ENCODE results near the gene TNIK. TPM values are rescaled to one million over a fixed set of nuclear protein-coding genes. Genes with fewer than 3 reads are reported as not detected.

The TNIK gene
- total RNA-seq, 1 experiment from 2014 or later, result 7.0 TPM

DNA sequence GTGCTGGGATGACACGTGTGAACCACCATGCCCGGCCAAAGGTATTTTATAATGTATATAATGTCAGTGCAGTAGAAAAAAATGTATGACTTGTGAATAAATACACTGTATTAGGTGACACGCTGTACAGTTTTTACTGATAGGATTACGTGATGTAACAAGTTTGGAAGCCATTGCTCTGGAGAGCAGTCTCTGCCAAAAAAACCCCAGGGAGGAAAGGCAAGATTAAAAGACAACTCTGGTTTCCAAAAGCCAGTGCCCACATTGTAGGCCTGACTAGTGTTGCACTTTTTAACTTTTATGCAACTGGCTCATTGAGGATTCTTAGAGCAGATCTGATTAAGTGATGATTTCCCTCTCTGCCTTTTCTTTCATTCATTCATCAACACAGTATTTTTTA lies 371.7 kb downstream of the TNIK start:
- Histone ChIP-seq H3K4me3 (ENCODE audit: low read length) (no peak overlapping the region), H3K36me3 (ENCODE audit: low read depth, low read length) (no peaks in the 10 kb centered on the region), H3K79me2 (ENCODE audit: low read length) (no peaks in the 10 kb centered on the region), H3K27ac (ENCODE audit: low read length) (no peak overlapping the region), H3K27me3 (ENCODE audit: low read length) (no peaks in the 10 kb centered on the region), H3K9me2 (replicated peaks; ENCODE audit: low read length) (no peaks in the 10 kb centered on the region), H3K4me2 (ENCODE audit: low read length) (no peak overlapping the region), H3K9ac (ENCODE audit: low read length) (no peak overlapping the region), H3K9me3 (ENCODE audit: low read length) (no peaks in the 10 kb centered on the region), H4K20me1 (ENCODE audit: low read length) (no peaks in the 10 kb centered on the region), H3K4me1 (ENCODE audit: insufficient read depth, low read length) (peaks cover 19% of the 10 kb centered on the region), H2AFZ (ENCODE audit: low read length) (no peak overlapping the region), H3F3A (ENCODE audit: low read length, unreplicated experiment) (no peaks in the 10 kb centered on the region)
- DNase-seq (no peak), ATAC-seq (no peak)
- intact Hi-C loops (cut with micrococcal nuclease), result no loop called here
- CTCF ChIA-PET, result no interaction called here
- no TSS peak for BruUV-seq (replicated peaks)
- POLR2A ChIA-PET (ENCODE audit: unreplicated experiment), result no interaction called here
- TF ChIP-seq EZH2 (IDR thresholded peaks at IDR 0.05; ENCODE audit: low read length, unreplicated experiment) (no peak), EZH2phosphoT487 (IDR thresholded peaks at IDR 0.05; ENCODE audit: borderline replicate concordance, low read length) (no peak)
- TF ChIP-seq, protein P1, sequence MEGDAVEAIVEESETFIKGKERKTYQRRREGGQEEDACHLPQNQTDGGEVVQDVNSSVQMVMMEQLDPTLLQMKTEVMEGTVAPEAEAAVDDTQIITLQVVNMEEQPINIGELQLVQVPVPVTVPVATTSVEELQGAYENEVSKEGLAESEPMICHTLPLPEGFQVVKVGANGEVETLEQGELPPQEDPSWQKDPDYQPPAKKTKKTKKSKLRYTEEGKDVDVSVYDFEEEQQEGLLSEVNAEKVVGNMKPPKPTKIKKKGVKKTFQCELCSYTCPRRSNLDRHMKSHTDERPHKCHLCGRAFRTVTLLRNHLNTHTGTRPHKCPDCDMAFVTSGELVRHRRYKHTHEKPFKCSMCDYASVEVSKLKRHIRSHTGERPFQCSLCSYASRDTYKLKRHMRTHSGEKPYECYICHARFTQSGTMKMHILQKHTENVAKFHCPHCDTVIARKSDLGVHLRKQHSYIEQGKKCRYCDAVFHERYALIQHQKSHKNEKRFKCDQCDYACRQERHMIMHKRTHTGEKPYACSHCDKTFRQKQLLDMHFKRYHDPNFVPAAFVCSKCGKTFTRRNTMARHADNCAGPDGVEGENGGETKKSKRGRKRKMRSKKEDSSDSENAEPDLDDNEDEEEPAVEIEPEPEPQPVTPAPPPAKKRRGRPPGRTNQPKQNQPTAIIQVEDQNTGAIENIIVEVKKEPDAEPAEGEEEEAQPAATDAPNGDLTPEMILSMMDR (conservative IDR thresholded peaks at IDR 0.05; ENCODE audit: low read depth, low read length), result no peak

DNA sequence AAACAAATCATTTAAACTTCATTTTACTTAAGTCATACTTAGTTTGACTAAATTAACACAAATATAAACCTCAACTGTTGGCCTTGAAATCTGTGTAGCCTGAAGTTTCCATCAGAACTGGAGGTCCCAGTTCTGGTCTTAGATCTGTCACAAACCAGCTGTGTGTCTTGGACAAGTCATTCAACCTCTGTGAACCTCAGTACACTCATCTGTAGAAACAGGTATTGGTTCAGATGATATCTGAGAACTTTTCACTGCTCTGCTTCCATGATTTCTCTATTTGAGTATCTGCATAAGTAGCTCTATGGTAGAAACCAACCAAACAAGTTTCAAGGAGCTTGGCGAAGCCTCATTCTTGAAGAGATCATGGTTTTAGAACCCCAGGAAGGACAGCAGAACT lies 373.3 kb downstream of the TNIK start:
- no peaks in the 10 kb centered on the region for H3K36me3 ChIP-seq (ENCODE audit: low read depth, low read length)
- H3K4me3 ChIP-seq (ENCODE audit: low read length), result no peak overlapping the region
- H4K20me1 ChIP-seq (ENCODE audit: low read length), result no peaks in the 10 kb centered on the region
- CTCF ChIA-PET, result no interaction called here
- no peaks in the 10 kb centered on the region for H3F3A ChIP-seq (ENCODE audit: low read length, unreplicated experiment)
- POLR2A ChIA-PET (ENCODE audit: unreplicated experiment), result no interaction called here
- BruUV-seq (replicated peaks), result no TSS peak
- H3K9me3 ChIP-seq (ENCODE audit: low read length), result no peaks in the 10 kb centered on the region
- no peaks in the 10 kb centered on the region for H3K9me2 ChIP-seq (replicated peaks; ENCODE audit: low read length)
- no peaks in the 10 kb centered on the region for H3K79me2 ChIP-seq (ENCODE audit: low read length)
- H3K4me2 ChIP-seq (ENCODE audit: low read length), result no peak overlapping the region
- H3K9ac ChIP-seq (ENCODE audit: low read length), result no peak overlapping the region
- H2AFZ ChIP-seq (ENCODE audit: low read length), result no peak overlapping the region
- H3K4me1 ChIP-seq (ENCODE audit: insufficient read depth, low read length), result peaks cover 19% of the 10 kb centered on the region
- DNase-seq (no peak), ATAC-seq (no peak)
- H3K27ac ChIP-seq (ENCODE audit: low read length), result no peak overlapping the region
- TF ChIP-seq EZH2 (IDR thresholded peaks at IDR 0.05; ENCODE audit: low read length, unreplicated experiment) (no peak), EZH2phosphoT487 (IDR thresholded peaks at IDR 0.05; ENCODE audit: borderline replicate concordance, low read length) (no peak)
- TF ChIP-seq, protein P1 (conservative IDR thresholded peaks at IDR 0.05; ENCODE audit: low read depth, low read length), result no peak
- H3K27me3 ChIP-seq (ENCODE audit: low read length), result no peaks in the 10 kb centered on the region
- intact Hi-C loops (cut with micrococcal nuclease), result no loop called here

DNA sequence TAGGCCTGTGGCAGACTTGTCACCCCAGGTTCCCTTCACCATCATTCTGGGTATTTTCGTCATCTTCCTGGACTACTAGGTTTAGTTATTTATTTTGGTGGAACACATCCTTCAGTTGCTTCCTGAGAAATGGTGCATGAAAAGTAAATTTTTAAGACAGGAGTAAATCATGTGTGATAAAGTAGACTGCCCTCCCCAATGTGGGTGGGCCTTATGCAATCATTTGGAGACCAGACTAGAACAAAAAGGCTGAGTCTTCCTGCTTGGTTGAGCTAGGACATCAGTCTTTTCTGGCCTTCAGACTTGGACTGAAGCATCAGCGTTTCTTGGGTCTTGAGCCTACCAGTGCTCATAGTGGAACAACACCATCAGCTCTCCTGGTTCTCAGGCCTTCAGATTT lies 382.9 kb downstream of the TNIK start:
- ChIA-PET POLR2A (ENCODE audit: unreplicated experiment) (no interaction called here), CTCF (no interaction called here)
- Histone ChIP-seq H3F3A (ENCODE audit: low read length, unreplicated experiment) (no peaks in the 10 kb centered on the region), H3K9me2 (replicated peaks; ENCODE audit: low read length) (no peaks in the 10 kb centered on the region), H3K4me3 (ENCODE audit: low read length) (no peak overlapping the region), H4K20me1 (ENCODE audit: low read length) (no peaks in the 10 kb centered on the region), H3K79me2 (ENCODE audit: low read length) (no peaks in the 10 kb centered on the region), H3K4me2 (ENCODE audit: low read length) (no peak overlapping the region), H3K36me3 (ENCODE audit: low read depth, low read length) (no peaks in the 10 kb centered on the region), H3K4me1 (ENCODE audit: insufficient read depth, low read length) (no peaks in the 10 kb centered on the region), H3K9me3 (ENCODE audit: low read length) (no peaks in the 10 kb centered on the region), H3K9ac (ENCODE audit: low read length) (no peak overlapping the region), H3K27me3 (ENCODE audit: low read length) (no peaks in the 10 kb centered on the region), H2AFZ (ENCODE audit: low read length) (no peak overlapping the region), H3K27ac (ENCODE audit: low read length) (no peak overlapping the region)
- no TSS peak for BruUV-seq (replicated peaks)
- ATAC-seq, result no peak
- intact Hi-C loops (cut with micrococcal nuclease), result no loop called here
- no peak for DNase-seq
- TF ChIP-seq EZH2phosphoT487 (IDR thresholded peaks at IDR 0.05; ENCODE audit: borderline replicate concordance, low read length) (no peak), EZH2 (IDR thresholded peaks at IDR 0.05; ENCODE audit: low read length, unreplicated experiment) (no peak)
- TF ChIP-seq, protein P1 (conservative IDR thresholded peaks at IDR 0.05; ENCODE audit: low read depth, low read length), result no peak
